GM18951 (cell line): Measurements from ENCODE around the gene PDE1C.

Experiments used
- POLR2A ChIP-seq: IDR thresholded peaks from 4 replicates; pipeline ENCODE4 v1.6.1; 2011; ENCODE audit warnings: mild to moderate bottlenecking; ENCODE audit not compliant: insufficient read length, insufficient read depth; ENCODE audit errors: extremely low read depth
- in situ Hi-C: fragments of 300-500 bp; cut with MboI; formaldehyde crosslinking; loops from one replicate; pipeline ENCODE4 v1.12.0; 2022; ENCODE audit warnings: low sequenced_read_pairs, mixed read lengths, inconsistent platforms; ENCODE audit not compliant: unreplicated experiment

Gene PDE1C

GRCh38 chr7:31986878-31987518 is 83.2 kb downstream of the PDE1C start:
- in situ Hi-C loops: no loop called here
- no peak for TF ChIP-seq POLR2A

- in situ Hi-C loops: no loop called here
- TF ChIP-seq POLR2A: no peak
Measured at GRCh38 chr7:31982962-31983361, 87.2 kb downstream of the PDE1C start.

DNA sequence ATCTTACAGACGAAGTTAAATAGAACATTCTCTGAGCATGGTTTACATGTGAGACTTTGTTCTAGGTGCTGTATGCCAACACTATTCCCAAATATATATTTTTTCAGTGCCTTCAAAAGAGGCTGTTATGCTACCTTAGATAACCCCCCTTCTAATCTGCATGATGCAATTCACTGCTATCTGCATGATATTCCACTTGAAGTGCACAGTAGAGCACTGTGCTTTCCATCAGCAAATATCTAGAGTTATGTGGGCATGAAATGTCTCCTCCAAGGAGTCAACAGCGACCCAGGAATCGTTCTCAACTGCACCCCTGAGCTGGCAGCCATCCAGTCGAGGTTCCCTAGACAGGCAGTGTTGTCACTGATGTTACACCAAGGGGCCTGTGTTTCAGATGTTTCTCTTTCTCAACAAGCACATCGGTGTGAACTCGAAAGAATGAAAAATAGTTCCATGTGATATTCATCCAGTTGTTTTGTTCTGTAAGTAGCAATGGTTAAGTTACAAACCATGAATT is 88.3 kb downstream of the PDE1C start:
- in situ Hi-C loops: no loop called here
- TF ChIP-seq POLR2A: no peak

GRCh38 chr7:31979690-31980330 is 90.4 kb downstream of the PDE1C start:
- TF ChIP-seq POLR2A: no peak
- in situ Hi-C loops: no loop called here

DNA sequence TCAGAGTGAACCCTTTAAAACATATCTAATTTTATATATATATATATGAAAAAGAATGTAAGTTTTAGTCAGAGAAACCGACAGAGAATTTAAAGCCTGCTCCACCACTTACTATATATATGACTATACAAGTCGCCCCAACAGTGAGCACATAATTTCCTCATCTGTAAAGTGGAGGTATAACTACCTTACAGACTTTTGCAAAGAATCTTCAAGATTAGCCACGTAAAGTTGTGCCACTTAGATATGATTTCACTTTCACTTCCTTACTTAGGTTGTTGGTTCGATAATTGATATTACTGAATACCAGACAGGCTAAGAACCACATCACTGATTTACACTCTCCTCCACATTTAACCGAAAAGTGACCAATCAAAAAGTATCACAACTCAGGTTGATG is 94.7 kb downstream of the PDE1C start:
- in situ Hi-C loops: no loop called here
- no peak for TF ChIP-seq POLR2A

DNA sequence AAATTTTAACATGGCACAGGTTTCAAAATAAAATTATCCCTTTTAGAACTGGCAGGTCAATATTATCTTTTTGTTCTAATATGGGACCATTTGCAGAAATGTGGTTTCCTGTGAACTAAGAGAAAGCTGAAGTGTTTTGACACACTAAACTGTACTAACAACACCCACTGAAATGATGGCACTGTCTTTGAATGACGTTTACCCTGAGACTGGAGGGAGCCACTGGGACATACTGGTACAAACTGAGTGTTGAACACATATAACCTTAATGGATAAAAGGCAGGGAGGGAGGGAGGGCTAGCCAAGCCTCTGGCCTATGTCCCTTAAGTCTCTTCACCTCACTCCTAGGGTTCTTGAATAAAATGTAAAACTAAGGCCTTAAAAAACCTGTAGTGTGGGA is 95.9 kb downstream of the PDE1C start:
- no peak for TF ChIP-seq POLR2A
- in situ Hi-C loops: no loop called here

GRCh38 chr7:31971049-31971667 is 99.0 kb downstream of the PDE1C start:
- in situ Hi-C loops: no loop called here
- no peak for TF ChIP-seq POLR2A

GRCh38 chr7:31970501-31970900 is 99.7 kb downstream of the PDE1C start:
- no peak for TF ChIP-seq POLR2A
- in situ Hi-C loops: no loop called here

DNA sequence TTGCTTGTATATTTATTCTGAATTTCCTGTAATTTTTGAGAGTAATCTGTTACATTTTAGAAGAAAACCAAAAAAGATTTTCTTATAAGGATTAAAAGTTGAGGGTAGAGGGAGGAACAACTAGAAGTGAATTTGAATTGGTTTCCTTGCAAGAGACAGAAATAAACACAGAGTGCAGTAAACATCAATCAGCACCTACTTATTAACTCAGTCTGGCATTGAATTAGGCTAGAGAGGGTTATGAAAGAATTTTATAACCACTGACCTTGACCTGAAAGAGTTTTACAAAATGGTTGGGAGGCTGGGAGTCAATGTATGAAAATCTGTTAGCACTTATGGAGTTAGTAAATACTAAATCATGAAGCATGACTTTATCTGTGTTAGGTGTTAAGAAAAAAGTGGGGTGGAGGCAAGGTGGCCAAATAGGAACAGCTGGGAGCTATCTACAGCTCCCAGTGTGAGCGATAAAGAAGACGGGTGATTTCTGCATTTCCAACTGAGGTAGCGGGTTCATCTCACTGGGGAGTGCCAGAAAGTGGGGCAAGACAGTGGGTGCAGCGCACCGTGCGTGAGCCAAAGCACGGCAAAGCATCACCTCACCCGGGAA is 106.5 kb downstream of the PDE1C start:
- in situ Hi-C loops: no loop called here
- no peak for TF ChIP-seq POLR2A

DNA sequence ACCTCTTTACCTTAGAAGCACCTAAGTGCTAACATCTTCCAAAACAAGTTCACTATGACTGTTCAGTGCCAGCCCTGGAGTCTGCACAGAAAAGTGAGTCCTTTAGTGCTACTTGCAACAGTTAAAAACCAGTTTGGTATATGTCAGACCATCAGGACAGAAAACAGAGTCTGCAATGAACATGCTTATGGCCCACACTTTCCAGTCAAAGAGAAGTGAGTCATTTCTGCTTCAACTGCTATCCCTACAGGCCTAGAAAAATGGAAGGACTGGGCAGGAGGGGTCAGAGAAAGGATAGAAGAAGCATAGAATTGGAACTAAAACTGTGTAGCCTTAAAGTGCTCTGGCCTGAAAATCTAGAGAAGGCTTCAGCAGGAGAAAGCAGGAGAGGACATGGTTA is 108.0 kb downstream of the PDE1C start:
- TF ChIP-seq POLR2A: no peak
- in situ Hi-C loops: no loop called here

GRCh38 chr7:31958226-31958625 is 112.0 kb downstream of the PDE1C start:
- TF ChIP-seq POLR2A: no peak
- in situ Hi-C loops: no loop called here

- no peak for TF ChIP-seq POLR2A
- in situ Hi-C loops: no loop called here
Measured at GRCh38 chr7:31957756-31958155, 112.5 kb downstream of the PDE1C start.

DNA sequence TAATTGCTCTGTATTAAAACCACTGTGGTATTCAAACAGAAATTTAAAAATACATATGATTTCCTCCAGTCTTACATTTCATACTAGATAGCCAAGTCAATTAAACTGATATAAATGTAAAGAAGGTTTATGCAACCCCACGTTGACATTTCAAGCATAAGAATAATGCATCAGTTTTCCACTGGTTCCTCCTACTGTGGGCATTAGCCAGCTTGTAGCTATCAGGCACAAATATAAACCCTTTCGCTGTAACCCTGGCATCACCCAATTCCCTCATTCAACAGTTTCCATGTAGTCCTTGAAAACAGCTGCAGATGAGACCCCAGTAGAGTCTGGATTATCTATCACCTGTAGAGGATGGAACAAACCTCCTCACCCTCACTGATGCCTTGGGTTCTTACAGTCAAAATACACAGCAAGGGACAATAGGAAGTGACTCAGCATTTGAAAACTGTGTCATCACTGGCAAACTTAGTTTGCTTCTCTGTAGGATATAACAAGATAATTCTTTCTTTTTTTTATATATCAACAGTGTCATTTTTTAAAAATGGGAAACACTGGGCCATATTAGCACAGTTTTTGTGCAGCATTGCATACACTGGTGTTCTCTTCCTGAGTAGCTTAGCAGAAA is 113.0 kb downstream of the PDE1C start:
- TF ChIP-seq POLR2A: no peak
- in situ Hi-C loops: no loop called here
